Spleen (tissue), 7 donors: ENCODE results near the gene HTR6.

Source experiments
- CTCF ChIP-seq, 11 experiments: fragments of 200-600 bp in 7 of 11; fragments of 450-650 bp in 4 of 11; sonication (generic) in 4 of 11; IDR thresholded peaks in 8 of 11; conservative IDR thresholded peaks in 3 of 11; 1 replicate in 7 of 11; 2 replicates in 4 of 11; pipeline versions ENCODE4 v1.4.0 to v1.8.0; 2016 to 2021; ENCODE audit warnings: antibody characterized with exemption in 11 of 11, inconsistent platforms in 4 of 11, mild to moderate bottlenecking in 1 of 11
- POLR2A ChIP-seq, 3 donors: fragments of 450-650 bp; IDR thresholded peaks; one replicate each; pipeline ENCODE4 v1.5.1; 2017; ENCODE audit warnings: antibody characterized with exemption in 3 of 3, mild to moderate bottlenecking in 1 of 3
- donor health status: DM: no; HTN: no; CAD: no; lungs with moderate emphysema.
- donor health status: DM: no; HTN: no; CAD: no.
- donor health status: DM: no; HTN: no; CAD: no.

- TF ChIP-seq CTCF (IDR thresholded peaks at IDR 0.05 in 8 of 11, conservative IDR thresholded peaks at IDR 0.05 in 3 of 11) = no peak
- TF ChIP-seq POLR2A (IDR thresholded peaks at IDR 0.05) = no peak
These were observed 32.5 kb upstream of the HTR6 start for GRCh38 chr1:19632211-19632610.
